ENCODE results near the gene PRAMEF13.
"Not testable (repeated sequence)": the region's sequence is repeated elsewhere in the genome, so short reads cannot be mapped to it uniquely, and the experiment has no call there.

The PRAMEF13 gene

DNA sequence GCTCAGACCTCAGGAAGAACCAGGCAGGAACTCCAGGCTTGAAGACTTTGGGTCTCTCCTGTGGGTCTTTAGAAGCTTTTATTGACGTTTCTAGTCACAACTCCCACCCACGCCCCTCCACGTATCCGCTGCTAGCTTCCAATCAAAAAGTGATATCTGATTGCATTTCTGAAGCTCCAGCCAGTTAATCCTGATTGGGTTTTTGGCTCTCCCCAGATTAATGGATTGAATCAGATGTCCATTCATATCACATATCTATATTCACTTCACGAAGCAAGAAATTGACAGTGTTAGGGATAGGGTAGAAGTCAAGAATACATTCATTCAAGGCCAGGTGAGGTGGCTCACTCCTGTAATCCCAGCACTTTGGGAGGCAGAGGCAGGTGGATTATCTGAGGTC is 45.3 kb downstream of the PRAMEF13 start, which contains the start of gene PRAMEF26:
Gene PRAMEF26 (minus strand): TSS at position 101 of the 400 bp plus-strand sequence. CDS start 2,914 bp downstream, outside the sequence.
- not testable (repeated sequence) for DNase-seq
